GM19372 (cell line): ENCODE results near the gene NLGN2.

ENCODE experiments used
- ATAC-seq: cut with Tn5 transposase; IDR thresholded peaks from one replicate; pipeline ENCODE4 v1.9.1; 2021; ENCODE audit warnings: mild to moderate bottlenecking, low read depth, moderate library complexity; ENCODE audit not compliant: unreplicated experiment

Gene NLGN2

GRCh38 chr17:7435676-7436555 is 28.3 kb downstream of the NLGN2 start:
- peak; percentile 3 for ATAC-seq

- ATAC-seq, result no peak
These were observed 29.1 kb downstream of the NLGN2 start for GRCh38 chr17:7436556-7437368.

- ATAC-seq, result no peak
These were observed 29.8 kb downstream of the NLGN2 start for GRCh38 chr17:7437369-7437863.

- ATAC-seq, result no peak
These were observed 30.4 kb downstream of the NLGN2 start for GRCh38 chr17:7437950-7438614.

- ATAC-seq, result no peak
These were observed 31.2 kb downstream of the NLGN2 start for GRCh38 chr17:7438656-7439460.

- no peak for ATAC-seq
These were observed 31.9 kb downstream of the NLGN2 start, which contains the start of gene FGF11 for GRCh38 chr17:7439462-7440112. TSS of gene FGF11 (plus strand) at chr17:7439512. CDS start at chr17:7439621, 109 bp downstream.

- no peak for ATAC-seq
These were observed 32.6 kb downstream of the NLGN2 start for GRCh38 chr17:7440113-7440833.

- no peak for ATAC-seq
These were observed 33.2 kb downstream of the NLGN2 start for GRCh38 chr17:7440834-7441195.

GRCh38 chr17:7441266-7441665 is 33.6 kb downstream of the NLGN2 start:
- no peak for ATAC-seq

- no peak for ATAC-seq
These were observed 34.5 kb downstream of the NLGN2 start for GRCh38 chr17:7442142-7442541.

- ATAC-seq, result no peak
These were observed 36.1 kb downstream of the NLGN2 start for GRCh38 chr17:7443499-7444485.

GRCh38 chr17:7444682-7445618 is 37.3 kb downstream of the NLGN2 start, which contains the start of gene CHRNB1:
TSS of gene CHRNB1 (plus strand) at chr17:7445061. CDS start at chr17:7445128, 67 bp downstream.
- no peak for ATAC-seq

GRCh38 chr17:7445619-7445968 is 37.9 kb downstream of the NLGN2 start:
- no peak for ATAC-seq

GRCh38 chr17:7448461-7448860 is 40.8 kb downstream of the NLGN2 start:
- ATAC-seq, result no peak

GRCh38 chr17:7459961-7460545 is 52.4 kb downstream of the NLGN2 start:
- ATAC-seq, result no peak
